NCI-H2107 treated with DMSO at 0.1 percent for 48 hours (cell line): ENCODE data around the gene PAFAH1B1.

ENCODE experiments used
- DNase-seq: peaks from one replicate; lab custom pipeline; 2025; ENCODE audit not compliant: unreplicated experiment; lab: John Stamatoyannopoulos, UW

PAFAH1B1 gene

DNA sequence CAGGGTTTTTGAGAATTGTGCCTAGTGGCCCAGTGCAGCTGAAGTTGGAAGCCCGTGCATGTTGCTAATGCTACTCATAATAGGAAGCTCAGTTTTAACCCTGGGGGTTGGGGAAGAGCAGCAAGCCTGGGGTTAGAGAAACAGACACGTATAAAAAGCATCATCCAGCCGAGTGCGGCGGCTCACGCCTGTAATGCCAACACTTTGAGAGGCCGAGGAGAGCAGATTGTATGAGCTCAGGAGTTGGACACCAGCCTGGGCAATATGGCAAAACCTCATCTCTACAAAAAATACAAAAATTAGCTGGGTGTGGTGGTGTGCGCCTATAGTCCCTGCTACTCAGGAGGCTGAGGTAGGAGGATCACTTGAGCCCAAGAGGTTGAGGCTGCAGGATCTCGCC lies 120.4 kb downstream of the PAFAH1B1 start:
- no peak for DNase-seq

DNA sequence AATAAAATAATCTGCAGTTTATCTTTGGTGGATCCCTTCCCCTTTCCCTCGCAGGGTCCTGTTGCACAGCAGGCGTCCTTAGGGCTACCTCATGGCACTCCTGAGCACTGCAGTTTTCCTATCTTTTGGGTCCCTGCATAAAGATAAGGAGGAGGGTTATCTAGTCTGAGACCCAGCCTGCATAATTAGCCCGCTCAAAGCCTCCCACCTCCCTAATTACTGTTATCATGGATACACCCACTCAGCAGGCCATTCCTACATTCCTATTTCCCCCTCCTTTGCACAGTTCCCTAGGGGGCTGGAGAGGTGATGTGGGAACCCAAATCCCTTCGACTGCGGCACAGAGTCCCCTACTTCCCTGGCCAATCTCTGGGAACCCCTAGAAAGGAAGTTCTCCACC lies 123.2 kb downstream of the PAFAH1B1 start:
- DNase-seq = no peak

DNA sequence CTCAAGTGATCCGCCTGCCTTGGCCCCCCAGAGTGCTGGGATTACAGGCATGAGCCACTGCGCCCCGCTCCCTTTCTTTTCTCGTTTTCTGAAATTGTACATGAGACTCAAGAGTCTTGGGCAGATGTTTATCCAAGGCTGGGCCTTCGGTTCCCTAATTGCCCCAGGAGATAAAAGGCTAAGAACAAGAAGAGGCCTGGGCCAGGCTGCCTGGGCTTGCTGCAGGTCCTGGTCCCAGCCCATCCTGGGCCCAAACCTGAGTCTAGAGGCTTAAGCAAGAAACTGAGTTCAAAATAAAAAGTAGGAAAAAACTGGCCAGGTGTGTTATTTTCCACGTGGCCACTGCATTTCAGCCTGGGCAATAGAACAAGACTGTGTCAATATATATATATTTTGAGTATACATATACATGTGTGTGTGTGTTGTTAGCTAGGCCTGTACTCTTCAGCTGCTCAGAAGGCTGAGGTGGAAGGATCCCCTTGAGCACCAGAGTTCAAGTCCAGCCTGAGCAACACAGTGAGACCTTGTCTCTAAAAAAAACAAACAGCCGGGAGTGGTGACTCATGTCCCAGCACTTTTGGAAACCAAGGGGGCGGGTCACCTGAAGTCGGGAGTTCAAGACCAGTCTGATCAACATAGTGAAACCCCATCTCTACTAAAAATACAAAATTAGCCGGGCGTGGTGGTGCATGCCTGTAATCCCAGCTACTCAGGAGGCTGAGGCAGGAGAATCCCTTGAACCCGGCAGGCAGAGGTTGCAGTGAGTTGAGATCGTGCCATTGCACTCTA lies 124.9 kb downstream of the PAFAH1B1 start:
- no peak for DNase-seq

DNA sequence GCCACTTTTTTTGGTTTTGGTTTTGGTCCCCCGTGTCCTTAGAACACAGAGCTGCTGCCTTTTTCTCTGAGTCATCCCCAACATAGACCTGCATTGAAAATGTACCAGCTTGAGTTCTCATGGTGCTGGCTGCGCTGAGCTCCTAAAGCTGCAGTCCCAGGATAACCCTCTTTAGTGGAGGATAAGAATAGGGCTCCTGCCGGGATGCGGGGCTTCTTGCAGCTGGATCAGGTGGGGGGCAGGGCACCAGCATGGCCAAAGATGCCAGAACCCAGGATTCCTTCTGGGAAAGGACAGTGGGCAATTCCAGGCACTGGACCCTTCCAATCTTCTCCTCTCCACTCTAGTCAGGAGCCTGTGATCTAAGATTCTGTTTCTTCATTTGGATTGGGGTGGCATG lies 126.4 kb downstream of the PAFAH1B1 start:
- no peak for DNase-seq

DNA sequence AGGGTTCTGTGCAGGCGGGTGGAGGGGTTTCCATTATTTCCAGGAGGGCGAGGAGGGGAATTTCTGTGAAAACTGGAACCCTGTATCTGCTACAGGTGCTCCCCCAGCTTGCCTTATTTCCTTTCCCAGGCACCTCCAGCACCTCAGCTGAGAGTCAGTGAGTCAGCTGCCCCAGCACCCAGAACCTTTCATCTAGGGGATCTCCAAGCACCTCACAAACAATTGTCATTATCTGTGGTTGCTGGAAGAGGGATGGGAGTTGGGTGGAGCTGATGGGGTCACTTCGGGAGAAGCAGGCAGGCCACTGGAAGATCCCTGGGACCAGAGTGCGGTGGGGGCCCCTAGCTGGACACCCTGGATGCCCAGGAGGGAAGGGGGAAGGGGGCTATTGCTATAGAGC lies 128.1 kb downstream of the PAFAH1B1 start:
- no peak for DNase-seq

DNA sequence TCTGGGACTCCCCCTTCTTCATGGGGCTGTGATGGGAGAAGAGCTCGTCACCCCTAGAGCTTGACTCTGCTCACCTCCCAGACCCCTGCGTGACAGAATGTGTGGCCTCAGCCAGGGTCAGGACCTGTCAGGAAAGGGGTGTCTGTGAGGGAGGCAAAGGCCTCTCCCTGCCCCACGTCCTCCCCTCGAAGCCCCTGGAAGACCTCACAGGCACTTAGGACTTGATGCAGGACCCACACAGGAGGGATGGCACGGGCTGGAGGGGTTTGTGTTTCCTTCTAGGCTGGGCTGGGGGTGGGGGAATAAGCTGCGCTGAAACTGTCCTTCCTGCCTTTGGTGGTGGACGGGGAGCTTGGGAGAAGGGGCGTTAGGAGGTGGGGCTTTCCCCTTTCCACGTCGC lies 129.2 kb downstream of the PAFAH1B1 start:
- DNase-seq = no peak

DNA sequence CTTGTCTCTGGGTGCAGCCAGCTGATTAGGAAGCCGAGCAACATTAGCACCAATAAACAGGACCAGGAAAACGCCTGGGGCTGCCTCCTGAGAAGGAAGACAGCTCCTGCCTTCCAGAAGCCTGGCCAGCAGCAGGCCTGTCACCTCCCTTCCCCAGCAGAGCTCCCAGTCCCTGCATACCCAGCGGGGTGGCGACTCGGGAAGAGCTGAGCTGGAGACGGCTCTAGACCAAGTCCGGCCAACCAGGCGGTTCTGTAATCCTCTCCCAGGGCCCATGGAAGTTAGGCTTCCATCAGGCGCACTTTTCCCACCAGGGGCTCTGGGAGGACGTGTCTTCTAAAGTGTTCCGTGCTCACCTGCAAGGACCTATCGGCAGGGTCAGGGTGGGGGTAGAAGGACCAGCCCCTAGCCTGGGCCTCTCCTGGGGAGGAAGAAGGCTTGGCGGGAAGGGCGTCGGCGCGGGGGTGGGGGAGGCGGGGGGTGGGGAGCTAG lies 130.1 kb downstream of the PAFAH1B1 start:
- DNase-seq = no peak

DNA sequence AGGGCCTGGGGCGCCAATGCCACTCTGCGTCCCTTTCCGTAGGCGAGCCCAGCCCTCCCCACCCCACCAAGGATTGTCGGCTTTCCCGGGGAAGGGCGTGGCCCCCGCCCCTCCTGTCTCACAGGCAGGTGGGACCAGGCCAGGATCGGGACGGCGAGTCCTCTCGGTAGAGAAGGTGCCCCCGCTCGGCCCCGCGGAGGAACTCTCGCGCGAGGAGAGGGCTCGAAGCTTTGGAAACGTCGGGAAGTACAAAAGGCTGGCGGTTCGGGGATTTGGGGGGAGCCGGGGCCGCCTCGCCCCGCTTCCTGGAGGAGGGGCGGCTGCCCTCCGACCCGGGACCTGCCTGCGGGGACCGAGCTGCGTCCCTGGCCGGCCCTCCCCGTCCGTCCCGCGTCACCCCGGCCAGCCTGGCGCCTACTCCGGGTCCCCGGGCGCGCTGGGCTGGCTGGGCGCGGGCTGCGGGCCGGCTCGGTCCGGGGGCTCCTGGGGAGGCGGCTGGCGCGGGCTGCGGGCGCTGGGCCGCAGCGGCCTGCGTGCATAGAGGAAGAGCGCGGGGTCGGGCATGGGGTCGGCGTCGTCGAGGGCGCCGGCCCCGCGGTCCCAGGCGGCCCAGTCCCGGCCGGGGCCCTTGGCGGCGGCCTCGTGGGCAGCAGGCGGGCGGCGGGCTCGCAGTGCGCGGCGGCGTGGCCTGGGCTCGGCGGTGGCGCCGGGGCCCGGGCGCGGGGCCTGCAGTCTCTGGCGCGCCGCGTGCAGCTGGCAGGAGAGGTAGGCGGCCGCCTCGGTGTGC lies 130.7 kb downstream of the PAFAH1B1 start:
- no peak for DNase-seq

DNA sequence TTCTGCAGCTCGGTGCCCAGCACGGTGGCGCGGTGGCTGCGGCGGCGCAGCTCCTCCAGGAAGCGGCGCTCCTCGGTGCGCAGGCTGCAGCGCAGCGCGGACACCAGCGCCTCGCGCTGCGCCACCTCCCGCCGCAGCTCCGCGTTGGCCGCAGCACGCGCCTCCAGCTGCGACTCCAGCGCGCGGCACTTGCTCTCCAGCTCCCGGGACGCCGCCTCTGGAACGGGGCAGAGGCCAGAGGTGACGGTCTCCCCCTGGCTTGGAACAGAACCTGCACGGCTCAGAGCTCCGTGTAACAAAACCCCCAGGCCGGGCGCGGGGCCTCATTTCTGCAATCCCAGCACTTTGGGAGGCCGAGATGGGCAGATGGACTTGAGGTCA lies 131.3 kb downstream of the PAFAH1B1 start:
- no peak for DNase-seq

DNA sequence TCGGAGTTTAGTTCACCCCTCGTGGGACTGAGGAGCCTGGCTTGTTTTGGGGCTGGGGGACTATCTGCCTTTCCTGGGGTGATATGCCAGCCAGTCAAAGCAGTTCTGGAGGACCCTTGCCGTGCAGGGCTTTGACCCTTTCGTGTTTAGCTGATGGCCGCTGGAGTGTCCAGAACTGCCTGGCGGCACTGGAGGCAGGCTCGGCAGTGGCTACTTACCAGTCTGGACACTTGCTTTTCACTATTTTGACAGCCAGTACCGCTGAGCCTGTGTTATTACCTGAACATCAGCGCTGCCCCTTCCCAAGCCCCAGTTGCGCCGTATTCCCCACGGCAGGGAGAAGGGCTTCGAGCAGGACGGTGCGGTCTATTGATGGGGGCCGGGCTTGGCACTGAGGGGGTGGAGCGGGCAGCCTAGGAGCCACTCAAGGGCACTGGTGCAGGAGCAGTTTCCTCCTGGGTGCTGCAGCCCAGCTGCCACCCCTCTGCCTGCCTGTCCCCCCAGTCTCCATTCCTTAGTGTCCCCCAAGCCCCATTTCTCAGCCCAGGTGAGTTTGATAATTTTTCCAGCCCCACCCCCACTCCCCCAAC lies 137.4 kb downstream of the PAFAH1B1 start:
- no peak for DNase-seq

DNA sequence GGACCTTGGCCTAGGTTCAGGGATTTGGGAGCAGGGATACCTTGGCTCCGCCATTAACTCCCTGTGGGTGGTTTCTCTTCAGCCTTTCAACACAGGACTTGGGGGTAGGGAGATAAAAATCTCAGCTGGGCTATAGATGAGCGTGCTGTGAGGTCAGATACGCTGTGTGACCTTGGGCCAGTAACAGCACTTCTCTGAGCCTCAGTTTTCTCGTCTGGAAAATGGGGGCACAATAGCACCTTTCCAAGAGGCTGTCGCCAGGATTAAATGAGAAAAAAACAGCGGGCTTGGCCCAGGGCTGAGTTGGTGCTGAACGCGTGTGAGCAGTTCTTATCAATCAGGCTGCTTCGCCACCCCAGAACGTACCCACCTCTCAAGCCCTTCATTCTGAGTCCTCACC lies 138.4 kb downstream of the PAFAH1B1 start:
- DNase-seq = no peak

DNA sequence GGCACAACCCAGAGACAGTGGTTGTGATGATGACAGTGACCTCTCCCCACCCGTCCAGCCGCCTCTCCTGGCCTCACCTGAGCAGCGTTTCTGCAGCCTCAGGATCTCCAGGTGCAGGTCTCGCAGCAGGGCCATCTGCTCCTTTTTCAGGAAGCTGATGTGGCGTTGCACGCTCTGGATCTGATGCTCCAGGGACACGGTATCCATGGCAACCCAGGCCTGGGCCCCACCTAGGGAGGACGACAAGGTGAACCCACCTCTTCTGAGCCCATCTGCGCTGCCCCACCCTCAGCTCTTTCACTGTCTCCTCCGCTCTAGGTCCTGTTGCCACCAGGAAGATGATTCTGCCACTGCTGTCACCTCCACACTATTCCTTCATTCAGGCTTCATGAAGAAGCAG lies 141.5 kb downstream of the PAFAH1B1 start:
- DNase-seq = no peak
